ENCODE results near the gene UMODL1.
"Not testable (repeated sequence)": the region's sequence is repeated elsewhere in the genome, so short reads cannot be mapped to it uniquely, and the experiment has no call there.

Gene UMODL1

DNA sequence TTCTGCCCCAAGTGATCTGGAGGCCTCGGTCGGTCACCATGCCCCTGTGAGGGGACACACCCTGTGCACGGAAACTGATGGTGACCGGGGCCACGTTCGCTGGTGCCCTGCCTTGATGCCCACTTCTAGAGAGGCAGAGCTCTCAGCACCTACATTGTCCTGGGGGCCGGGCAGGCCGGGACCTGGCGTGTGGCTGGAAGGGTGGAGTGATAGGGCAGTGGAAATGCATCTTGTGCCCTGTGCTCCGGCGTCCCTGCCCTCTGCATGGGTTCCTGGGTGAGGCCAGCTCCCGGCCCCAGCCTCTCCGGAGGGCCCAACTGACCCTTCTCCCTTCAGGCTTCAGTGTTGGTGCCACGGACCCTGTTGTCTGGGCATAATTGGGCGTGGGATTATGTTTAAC lies 11.0 kb upstream of the UMODL1 start:
- no peak for DNase-seq (ENCODE audit: low read depth in 2 of 3, low spot score in 2 of 3)

DNA sequence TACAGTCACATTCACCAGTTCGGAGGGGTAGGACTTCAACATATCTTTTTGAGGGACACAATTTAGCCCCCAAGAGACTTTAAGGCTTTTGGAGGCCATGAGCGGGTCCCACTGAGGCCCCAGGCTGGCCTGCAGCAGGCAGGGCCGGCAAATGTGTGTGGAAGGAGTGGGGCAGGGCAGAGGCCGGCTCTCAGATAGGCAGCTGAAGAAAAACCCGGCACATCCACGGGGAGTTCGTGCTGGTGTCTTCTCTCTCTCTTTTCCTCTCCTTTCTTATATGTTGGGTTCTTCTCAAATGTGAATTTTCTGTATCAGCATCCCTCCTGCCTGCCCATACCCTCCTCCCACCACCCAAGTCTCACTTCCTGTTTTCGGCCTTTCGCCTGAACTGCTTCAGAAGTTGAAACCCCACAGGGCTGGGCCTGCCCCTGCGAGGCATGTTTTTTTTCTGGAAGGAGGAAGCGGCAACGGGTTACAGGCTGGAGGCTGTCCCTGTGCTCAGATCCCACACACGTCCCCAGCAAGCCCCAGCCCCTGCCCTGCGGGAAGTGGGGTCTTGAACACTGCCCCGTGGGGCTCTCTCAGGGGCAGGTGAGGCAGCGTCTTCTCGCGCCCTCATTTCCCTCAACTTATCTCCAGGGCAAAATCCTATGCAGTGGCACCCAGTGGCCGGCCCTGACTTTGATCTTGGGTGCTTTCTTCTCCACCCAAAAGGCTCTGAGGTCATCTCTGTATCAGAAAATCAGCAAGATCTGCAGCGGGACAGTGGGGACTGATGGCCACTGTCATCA lies 9.7 kb upstream of the UMODL1 start:
- no peak for DNase-seq (ENCODE audit: low read depth in 2 of 3, low spot score in 2 of 3)

DNA sequence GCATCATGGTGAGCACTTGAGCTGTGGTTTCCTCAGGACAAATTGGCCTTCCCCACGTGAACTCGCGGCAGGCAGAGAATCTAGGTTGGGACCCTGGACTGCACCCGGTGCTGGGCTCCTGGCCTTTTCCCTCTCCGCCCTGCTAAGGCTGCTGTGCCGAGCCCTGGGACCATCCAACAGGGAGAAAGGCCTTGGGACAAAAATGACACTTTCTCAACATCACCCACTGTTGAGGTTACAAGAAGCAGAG lies 9.2 kb upstream of the UMODL1 start:
- no peak for DNase-seq (ENCODE audit: low read depth in 2 of 3, low spot score in 2 of 3)

DNA sequence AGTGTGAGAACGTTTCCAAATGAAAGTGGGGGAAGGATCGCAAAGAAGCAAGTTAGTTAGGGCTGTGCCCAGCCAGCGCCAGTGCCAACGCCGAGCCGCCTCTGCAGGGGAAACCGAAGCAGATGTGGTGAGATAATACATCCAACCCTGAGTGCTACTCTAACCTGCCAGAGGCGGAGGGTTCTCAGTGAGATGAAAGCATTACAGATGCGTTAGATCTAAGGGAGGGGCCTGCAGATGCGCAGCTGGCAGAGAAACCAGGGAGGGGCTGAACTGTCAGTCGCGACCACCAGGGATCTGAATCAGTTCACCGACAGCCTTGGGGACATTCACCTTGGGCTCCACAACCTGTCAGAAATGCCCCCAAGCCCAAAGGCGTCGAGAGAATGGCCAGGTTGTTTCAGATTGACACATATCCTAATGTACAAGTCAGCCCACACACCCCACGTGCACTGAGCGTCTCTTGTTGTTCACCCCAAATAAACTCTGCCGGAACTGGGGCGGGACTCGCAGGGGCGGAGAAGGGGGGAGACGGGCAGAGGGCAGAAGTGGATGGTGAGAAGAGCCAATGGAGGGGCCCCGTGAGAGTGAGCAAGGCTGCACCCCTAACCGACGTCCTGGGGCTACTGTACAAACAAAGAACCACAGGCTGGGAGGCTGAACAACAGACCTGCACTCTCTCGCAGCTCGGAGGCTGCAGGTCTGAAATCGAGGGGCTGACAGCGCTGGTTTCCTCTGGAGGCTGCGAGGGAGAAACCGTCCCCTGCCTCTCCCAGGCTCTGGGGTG lies 8.7 kb upstream of the UMODL1 start:
- peak; percentile 21 to 44 (median 39) for DNase-seq (ENCODE audit: low read depth in 2 of 3, low spot score in 2 of 3)

DNA sequence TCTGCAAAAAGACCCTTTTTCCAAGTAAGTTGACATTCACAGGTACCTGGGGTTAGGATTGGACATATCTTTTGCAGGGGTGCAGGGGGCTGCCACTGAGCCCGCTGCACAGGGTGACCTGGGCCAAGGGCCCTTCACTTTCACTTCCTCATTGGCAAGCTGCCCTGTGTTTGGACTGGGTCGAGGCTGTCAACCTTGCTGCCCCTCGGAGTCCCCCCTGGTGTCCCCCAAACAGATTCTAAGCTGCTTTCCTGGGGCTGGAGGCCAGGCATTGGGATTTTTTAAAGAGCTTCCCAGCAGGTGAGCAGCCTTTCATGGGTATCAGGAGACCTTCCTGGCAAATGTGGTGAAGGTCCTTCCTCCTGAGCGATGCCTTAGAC lies 7.9 kb upstream of the UMODL1 start:
- no peak for DNase-seq (ENCODE audit: low read depth in 2 of 3, low spot score in 2 of 3)

DNA sequence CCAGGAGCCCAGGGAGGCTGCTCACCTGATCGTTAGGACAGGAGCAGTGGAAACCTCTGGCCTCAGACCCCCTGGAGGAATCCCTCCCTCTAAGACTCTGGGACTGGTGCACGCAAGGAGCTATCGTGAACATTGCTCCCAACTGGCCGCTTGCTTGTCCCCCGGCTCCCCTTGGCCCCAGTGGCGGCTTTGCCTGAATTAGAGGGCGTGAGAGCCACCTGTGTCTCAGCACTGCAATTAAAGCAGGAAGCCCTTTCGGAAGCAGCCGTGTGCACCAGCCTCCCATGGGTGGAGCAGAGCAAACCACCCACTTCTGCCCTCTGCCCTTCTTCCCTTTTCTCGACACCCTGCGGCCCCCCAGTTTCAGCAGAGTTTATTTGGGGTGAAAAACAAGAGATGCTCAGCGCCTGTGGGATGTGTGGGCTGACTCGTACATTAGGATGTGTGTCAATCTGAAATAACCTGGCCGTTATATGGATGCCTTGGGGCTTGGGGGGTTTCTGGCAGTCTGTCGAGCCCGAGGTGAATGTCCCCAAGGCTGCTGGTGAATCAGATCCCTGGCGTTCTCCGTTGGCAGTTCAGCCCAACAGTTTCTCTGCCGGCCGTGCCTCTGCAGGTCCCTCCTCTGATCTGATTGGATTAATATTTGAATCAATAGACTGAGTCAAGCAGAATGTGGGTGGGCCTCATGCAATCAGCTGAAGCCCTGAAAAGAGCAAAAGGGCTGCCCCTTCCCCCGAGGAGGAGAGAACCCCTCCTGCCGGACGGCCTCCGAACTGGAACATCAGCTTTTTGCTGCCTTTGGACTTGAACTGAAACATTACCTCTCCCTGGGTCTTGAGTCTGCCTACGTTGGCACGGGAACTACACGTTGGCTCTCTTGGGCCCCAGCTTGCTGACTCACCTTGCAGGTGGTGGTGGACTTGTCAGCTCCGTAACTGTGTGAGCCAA lies 7.3 kb upstream of the UMODL1 start:
- DNase-seq (ENCODE audit: low read depth in 2 of 3, low spot score in 2 of 3) = peak in 2 of 3 experiments; percentile 12 to 30

DNA sequence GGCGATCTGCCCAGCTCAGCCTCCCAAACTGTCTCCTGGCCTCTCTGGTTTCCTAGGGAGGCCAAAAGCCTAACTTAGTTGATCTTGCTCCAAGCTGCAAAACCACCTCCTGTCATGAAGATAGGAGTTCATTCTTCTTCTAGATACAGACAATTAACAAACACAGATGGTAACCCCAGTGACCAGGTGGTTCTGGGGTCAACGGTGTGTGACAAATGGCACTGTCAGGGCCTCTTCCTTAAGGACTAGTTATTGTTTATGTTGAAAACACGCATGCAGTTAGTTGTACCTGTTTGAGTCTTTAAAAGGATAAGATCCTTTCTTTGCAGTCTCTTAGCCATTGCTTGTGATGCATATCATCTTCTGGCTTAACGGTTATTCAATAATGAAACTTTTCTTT lies 4.6 kb upstream of the UMODL1 start:
- no peak for DNase-seq (ENCODE audit: low read depth in 2 of 3, low spot score in 2 of 3)

DNA sequence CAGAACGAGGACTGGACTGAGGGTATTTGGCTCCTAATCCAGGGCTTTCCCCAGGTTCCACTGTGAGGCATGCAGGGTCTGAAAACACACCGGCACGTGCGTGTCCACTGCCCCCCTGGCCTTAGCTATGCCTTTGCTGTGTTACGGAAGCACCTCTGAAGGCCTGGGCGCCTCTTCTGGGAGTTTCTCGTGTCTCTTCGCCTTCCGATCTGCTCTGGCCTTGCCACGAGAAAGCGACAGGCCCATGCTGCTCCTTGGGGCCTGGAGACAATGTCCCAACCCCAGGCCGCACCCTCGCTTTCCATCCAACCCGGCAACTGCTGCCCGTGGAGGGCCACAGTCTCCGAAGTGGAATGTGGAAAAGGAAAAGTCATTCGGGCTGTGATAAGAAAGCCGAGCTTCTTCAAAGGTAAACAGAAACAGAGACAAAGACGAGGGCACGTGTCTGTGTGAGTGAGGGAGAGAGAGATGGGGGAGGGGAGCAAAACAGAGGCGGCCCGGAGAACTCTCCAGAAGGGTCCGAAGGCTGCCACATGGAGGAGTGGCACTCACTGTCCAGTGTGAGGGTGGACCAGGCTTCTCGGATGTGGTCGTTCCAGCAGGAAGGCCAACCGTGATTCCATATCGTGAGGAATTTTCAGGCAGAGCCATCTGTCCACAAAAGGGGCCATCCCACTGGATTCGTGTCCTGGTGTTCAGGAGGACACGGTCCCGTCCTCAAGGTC lies 3.4 kb upstream of the UMODL1 start:
- DNase-seq (ENCODE audit: low read depth in 2 of 3, low spot score in 2 of 3) = no peak

DNA sequence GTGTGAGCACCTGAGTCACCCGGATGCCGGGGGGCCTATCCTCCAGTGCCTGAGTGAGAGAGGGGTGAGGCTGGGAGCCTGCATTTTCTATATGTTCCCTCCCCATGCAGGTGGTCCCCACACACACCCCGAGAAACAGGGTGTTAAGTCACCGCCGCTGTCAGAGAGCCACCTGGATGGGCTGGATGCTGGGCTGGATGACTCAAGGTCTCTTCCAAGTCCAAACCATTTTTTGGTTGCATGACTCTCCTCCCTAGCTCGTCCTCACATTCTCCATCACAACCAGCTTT lies 2.9 kb upstream of the UMODL1 start:
- no peak for DNase-seq (ENCODE audit: low read depth in 2 of 3, low spot score in 2 of 3)

DNA sequence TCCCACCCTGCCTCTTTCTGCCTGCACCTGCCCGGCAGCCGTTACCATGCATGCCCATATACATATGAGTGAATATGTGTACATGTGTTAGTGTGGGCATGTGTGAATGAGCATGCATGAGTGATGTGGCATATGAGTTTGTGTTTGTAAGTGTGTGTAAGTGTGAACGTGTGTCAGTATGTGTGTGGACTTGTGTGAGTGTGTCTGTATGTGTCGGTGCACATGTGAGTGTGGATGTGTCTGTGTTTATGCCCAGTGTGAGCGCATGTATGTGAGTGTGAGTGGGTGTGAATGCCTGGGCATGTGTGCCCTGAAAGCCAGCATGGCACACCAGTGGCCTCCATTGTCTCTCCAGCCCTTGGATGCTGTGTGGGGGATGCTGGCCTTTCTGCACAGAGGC lies 2.5 kb upstream of the UMODL1 start:
- DNase-seq (ENCODE audit: low read depth in 2 of 3, low spot score in 2 of 3) = no peak

DNA sequence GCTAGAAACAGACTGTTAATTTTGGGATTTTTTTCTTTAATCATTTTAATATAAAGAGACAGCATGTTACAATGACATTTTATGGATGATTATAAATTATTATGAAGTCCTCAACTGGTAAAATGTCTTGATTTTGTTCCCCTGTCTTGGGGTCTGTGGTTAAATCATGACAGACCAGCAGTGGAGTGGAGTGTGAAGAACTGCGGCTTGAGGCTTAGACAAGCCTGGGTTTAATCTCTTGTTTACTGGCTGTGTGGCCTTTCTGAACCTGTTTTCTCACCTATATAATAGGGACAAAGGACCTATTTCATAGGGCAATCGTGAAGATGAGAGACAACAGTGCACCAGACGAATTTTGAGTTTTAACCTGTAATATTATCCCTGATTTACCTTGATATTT lies 1.8 kb upstream of the UMODL1 start:
- DNase-seq (ENCODE audit: low read depth in 2 of 3, low spot score in 2 of 3) = no peak

DNA sequence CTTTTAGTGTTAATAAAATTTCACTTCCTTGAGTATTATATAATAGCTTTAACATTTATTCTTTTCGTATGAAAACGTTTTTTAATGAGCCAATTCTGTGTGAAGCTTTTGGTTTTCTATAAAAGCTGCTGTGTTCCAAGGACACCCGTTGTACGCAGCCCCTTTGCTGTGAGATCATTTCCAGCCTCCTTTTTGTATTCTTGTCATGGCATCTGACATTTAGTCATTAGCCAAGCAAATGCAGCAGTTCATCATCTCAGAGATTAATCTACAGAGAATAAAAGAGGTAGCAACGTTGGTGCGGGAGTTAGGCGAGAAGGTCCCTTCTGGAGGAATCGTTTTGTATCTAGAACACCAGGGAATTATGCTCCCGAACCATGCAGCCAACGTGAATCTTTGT lies 1.3 kb upstream of the UMODL1 start:
- DNase-seq (ENCODE audit: low read depth in 2 of 3, low spot score in 2 of 3) = no peak

DNA sequence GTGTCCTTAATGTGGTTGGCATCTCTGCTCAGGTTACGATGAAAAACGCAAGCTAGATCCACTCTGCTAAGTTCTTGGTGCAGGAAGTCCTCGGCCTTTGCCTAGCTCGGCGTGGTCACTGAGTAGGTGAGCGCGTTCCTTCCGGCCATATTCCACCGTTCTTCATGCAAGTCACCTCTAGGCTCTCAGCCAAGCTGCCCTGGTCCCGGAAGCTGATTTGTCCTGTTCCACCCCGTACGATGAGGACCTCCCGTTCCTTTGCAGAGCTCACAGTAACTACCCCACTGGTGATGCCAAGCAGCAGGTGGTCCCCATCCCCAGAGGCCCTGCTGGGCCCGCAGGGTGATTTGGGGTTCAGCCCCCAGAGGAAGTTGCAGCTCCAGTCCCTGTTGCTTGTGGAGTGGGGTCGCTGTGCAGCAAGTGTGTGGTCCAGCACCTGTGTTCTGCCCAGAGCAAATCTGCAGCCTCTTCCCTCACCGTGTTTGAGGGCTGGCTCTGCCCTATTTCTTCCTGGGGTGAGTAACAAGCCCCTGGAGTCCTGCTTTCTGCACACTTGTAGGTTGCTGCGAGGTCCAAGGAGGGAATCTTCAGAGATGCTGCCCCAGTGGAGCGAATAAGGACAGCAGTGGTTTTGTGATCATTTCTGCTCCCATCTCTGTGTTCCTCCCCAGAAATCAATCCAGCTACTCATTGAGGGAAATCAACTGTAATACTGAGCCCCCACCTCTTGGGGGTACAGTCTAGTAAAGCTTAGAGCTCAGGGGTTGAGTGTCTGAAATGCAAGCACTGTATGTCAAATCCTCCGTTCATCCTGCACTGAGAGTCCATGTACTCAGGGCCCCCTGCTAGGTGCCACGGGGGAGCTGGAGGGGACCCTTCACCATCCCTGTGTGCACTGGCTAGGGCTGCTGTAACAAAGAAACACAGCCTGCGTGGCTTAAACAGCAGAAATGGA lies 2.3 kb downstream of the UMODL1 start:
- no peak for DNase-seq (ENCODE audit: low read depth in 2 of 3, low spot score in 2 of 3)

DNA sequence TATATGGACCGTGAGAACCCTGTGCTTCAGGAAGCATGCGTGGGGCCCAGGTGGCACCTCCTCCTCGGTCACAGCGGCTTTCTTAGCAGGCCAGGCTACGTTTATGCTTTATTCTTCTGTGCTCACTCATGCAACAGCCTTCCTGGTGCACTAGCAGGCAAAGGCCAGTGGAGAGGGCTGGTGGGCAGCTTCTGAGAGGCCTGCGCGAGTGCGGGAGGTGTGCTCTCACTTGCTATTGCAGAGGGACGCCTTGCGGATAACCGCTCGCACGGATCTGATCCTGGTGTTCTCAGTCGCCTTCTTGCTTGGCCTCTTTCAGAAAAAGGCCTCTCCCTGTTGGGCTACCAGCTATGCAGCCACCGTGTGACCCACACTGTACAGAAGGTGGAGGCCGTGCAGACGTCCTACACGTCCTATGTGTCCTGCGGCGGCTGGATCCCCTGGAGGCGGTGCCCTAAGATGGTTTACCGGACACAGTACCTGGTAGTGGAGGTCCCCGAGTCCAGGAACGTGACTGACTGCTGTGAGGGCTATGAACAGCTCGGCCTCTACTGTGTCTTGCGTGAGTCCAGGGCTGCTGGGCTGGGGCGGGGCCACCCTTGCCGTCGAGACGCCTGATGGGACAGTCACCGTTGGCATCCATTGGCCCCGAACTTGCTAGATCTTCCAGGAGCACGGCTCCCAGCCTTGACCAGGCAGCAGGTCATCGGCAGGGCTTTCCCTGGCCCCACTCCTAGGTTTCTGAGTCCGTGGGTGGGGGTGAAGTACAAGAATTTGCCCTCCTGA lies 4.8 kb downstream of the UMODL1 start:
- no peak for DNase-seq (ENCODE audit: low read depth in 2 of 3, low spot score in 2 of 3)

DNA sequence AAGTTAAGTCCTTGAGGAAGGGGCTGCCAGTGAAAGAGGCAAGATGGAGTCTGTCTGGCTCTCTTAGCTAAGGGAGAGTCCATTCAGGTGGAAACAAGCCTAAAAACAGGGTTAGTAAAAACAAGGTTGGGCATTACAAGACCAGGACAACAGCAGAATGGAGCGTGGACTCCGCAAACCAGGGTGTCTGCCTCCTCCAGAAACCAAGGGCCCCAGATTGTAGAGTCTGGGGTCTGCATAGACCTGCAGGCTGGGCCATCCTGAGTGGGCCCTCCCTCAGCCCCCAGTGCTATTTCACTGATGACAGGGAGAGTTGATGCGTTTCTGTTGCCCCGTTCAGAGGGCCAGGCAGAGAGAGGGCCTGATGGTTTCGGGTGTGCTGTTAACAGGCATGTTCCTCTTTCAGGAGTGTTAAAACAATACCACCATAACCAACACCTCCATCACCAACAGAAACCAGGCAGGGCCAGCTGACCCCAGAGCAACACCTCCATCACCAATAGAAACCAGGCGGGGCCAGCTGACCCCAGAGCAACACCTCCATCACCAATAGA lies 6.6 kb downstream of the UMODL1 start:
- not testable (repeated sequence) for DNase-seq (ENCODE audit: low read depth in 2 of 3, low spot score in 2 of 3)

DNA sequence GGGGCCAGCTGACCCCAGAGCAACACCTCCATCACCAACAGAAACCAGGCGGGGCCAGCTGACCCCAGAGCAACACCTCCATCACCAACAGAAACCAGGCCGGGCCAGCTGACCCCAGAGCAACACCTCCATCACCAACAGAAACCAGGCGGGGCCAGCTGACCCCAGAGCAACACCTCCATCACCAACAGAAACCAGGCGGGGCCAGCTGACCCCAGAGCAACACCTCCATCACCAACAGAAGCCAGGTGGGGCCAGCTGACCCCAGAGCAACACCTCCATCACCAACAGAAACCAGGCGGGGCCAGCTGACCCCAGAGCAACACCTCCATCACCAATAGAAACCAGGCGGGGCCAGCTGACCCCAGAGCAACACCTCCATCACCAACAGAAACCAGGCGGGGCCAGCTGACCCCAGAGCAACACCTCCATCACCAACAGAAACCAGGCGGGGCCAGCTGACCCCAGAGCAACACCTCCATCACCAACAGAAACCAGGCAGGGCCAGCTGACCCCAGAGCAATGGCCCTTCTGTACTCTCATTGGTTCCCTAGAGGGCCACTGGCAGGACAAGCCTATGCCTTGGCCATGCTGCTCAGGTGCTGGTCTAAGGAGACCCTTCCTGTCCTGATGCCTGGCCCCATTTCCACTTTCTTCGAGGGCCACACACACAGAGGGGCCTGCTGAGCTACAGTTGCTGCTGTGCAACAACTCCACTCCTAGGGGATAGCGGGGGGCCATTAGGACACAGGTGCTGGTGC lies 7.3 kb downstream of the UMODL1 start:
- not testable (repeated sequence) for DNase-seq (ENCODE audit: low read depth in 2 of 3, low spot score in 2 of 3)

DNA sequence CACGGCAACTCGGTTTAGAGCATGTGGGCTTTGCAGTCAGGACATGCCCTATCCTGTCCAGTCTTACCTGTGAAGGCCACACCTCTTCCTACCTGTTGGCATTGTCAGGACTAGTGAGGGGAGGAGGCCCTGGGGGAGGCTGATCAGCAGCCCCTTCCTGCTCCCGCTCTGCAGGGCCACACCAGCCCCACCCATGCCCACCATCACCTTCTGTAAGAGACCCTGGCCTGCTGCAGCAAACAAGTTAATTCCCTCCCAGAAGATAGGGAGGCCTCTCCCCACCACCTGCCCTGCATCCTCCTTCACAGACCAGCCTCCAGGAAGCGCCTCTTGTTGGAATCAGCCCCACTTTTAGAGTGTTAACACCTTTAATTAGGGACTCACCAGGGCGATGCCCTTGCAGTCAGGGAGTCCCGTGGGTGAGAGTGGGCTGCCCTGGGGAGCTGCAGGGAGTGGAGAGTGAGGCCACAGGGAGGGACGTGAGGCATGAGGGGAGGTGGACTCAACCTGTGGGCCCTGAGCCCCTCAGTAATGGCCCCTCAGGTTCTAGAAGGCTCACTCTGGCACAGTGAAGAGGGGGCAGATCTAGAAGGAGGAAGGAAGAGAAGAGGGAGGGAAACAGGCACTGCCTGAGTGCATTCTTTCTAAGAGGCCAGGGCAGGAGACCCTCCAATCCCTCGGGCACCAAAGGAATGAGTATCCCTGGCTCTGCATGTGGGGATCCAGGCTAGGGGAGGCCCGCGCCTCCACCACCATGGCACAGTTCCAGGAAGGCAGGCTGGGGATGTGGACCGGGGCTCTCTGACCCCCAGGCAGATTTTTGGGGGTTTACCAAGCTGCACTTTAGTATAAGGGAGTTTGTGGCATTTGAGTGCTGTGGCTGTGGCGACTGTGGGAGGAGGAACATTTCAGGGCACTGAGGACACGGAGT lies 8.2 kb downstream of the UMODL1 start:
- no peak for DNase-seq (ENCODE audit: low read depth in 2 of 3, low spot score in 2 of 3)

Measured in activated CD8-positive, alpha-beta memory T cell treated with anti-CD3 and anti-CD28 coated beads for 48 hours (primary cell).